Natural killer cell (primary cell): ENCODE data around the gene A4GALT. TPM values are rescaled to one million over a fixed set of nuclear protein-coding genes. Genes with fewer than 3 reads are reported as not detected.

Source experiments
- ATAC-seq, 3 donors: fragments of 150-1000 bp in 2 of 3; fragments of 200-7000 bp in 1 of 3; cut with Tn5 transposase; 1 replicate in 1 of 3; 2 replicates in 2 of 3; pipeline ENCODE4 v1.10.0; 2021; ENCODE audit warnings: mild to moderate bottlenecking in 2 of 3, moderate library complexity in 2 of 3
- DNase-seq, 2 donors: peaks; one replicate each; pipeline versions ENCODE4 v3.0.0 to v3.0.0-alpha.2; 2013 to 2021; ENCODE audit warnings: mixed read lengths in 1 of 2
- H3K27ac ChIP-seq: one replicate; pipeline ENCODE4 v1.5.1; 2013; ENCODE audit warnings: mild to moderate bottlenecking, low read length
- H3K27me3 ChIP-seq: one replicate; pipeline ENCODE4 v1.6.1; 2013; ENCODE audit warnings: low read length; ENCODE audit not compliant: control insufficient read depth, insufficient read depth
- H3K36me3 ChIP-seq: one replicate; pipeline ENCODE4 v1.6.1; 2013; ENCODE audit warnings: low read length; ENCODE audit not compliant: control insufficient read depth, insufficient read depth
- H3K4me1 ChIP-seq: one replicate; pipeline ENCODE4 v1.6.1; 2013; ENCODE audit warnings: low read length; ENCODE audit not compliant: control insufficient read depth, insufficient read depth
- H3K4me3 ChIP-seq: one replicate; pipeline ENCODE4 v1.5.1; 2013; ENCODE audit warnings: low read length
- H3K9me3 ChIP-seq: one replicate; pipeline ENCODE4 v1.6.1; 2013; ENCODE audit warnings: low read length; ENCODE audit not compliant: control insufficient read depth, insufficient read depth
- H3K27ac Mint-ChIP-seq, 2 donors: one replicate each; pipeline ENCODE4 v1.8.0; 2022; ENCODE audit warnings: mild to moderate bottlenecking in 2 of 2, mixed read lengths in 2 of 2, moderate library complexity in 1 of 2
- H3K27me3 Mint-ChIP-seq, 2 donors: one replicate each; pipeline ENCODE4 v1.8.0; 2022; ENCODE audit warnings: low read depth in 2 of 2, mixed read lengths in 2 of 2
- H3K36me3 Mint-ChIP-seq: one replicate; pipeline ENCODE4 v1.8.0; 2022; ENCODE audit warnings: mixed read lengths
- H3K4me1 Mint-ChIP-seq, 2 donors: one replicate each; pipeline ENCODE4 v1.8.0; 2022; ENCODE audit warnings: mixed read lengths in 2 of 2
- H3K4me3 Mint-ChIP-seq: one replicate; pipeline ENCODE4 v1.8.0; 2022; ENCODE audit warnings: mild to moderate bottlenecking, moderate library complexity, mixed read lengths
- H3K9me3 Mint-ChIP-seq, 2 donors: one replicate each; pipeline ENCODE4 v1.8.0; 2022; ENCODE audit warnings: mixed read lengths in 2 of 2
- CTCF ChIP-seq: fragments of 200-600 bp; IDR thresholded peaks from one replicate; pipeline ENCODE4 v1.8.0; 2022; ENCODE audit warnings: antibody characterized with exemption
- WGBS: methylation state at CpG from one replicate; pipeline ENCODE4 v1.1.7; 2013; ENCODE audit warnings: missing lambda C conversion rate; ENCODE audit not compliant: insufficient coverage; 5-methylcytosine and 5-hydroxymethylcytosine counted together
- intact Hi-C: fragments of 100-400 bp; cut with micrococcal nuclease; formaldehyde crosslinking; loops from one replicate; pipeline ENCODE4 v1.14.2; 2022
- total RNA-seq, 4 donors: library from RNA; stranded (reverse); fragments of 120-200 nt in 1 of 4; gene quantifications; one replicate each; pipeline versions ENCODE4 v1.2.3 to v1.2.4, GENCODE V29; 2013 to 2022

The A4GALT gene
- total RNA-seq, 3 donors from 2014 or later (not counting 1 experiment from before 2014, with no cell fraction given): 0.26 TPM; not detected in 2

- Histone ChIP-seq H3K27ac (no peak overlapping the region), H3K9me3 (no peaks in the 10 kb centered on the region), H3K27me3 (no peaks in the 10 kb centered on the region), H3K4me1 (peaks cover 5% of the 10 kb centered on the region), H3K36me3 (no peaks in the 10 kb centered on the region), H3K4me3 (no peak overlapping the region)
- intact Hi-C loops: no loop called here
- Mint-ChIP-seq H3K4me1 (peaks cover 0 to 5% of the 10 kb centered on the region in 2 donors), H3K4me3 (no peak overlapping the region), H3K36me3 (no peaks in the 10 kb centered on the region), H3K27me3 (no peaks in the 10 kb centered on the region), H3K27ac (no peak overlapping the region), H3K9me3 (no peaks in the 10 kb centered on the region)
- no peak for ATAC-seq
- 87% methylated on average over 14 of the region's 14 CpGs for WGBS
- DNase-seq: no peak
- no peak for TF ChIP-seq CTCF
Observed at GRCh38 chr22:42747701-42748513, 27.2 kb upstream of the A4GALT start.

GRCh38 chr22:42745118-42745517 is 24.4 kb upstream of the A4GALT start:
- no peak for ATAC-seq
- DNase-seq: no peak
- Mint-ChIP-seq H3K4me3 (no peak overlapping the region), H3K4me1 (peaks cover 0 to 5% of the 10 kb centered on the region in 2 donors), H3K36me3 (no peaks in the 10 kb centered on the region), H3K27me3 (no peaks in the 10 kb centered on the region), H3K27ac (no peak overlapping the region), H3K9me3 (no peaks in the 10 kb centered on the region)
- no peaks in the 10 kb centered on the region for H3K27me3 ChIP-seq
- H3K4me3 ChIP-seq: no peak overlapping the region
- intact Hi-C loops: no loop called here
- H3K4me1 ChIP-seq: no peaks in the 10 kb centered on the region
- no peaks in the 10 kb centered on the region for H3K9me3 ChIP-seq
- no peaks in the 10 kb centered on the region for H3K36me3 ChIP-seq
- H3K27ac ChIP-seq: no peak overlapping the region
- TF ChIP-seq CTCF: no peak
- WGBS: 89% methylated on average over 11 of the region's 11 CpGs

GRCh38 chr22:42743501-42743991 is 22.9 kb upstream of the A4GALT start:
- Mint-ChIP-seq H3K36me3 (no peaks in the 10 kb centered on the region), H3K4me1 (peaks cover 0 to 5% of the 10 kb centered on the region in 2 donors), H3K27me3 (no peaks in the 10 kb centered on the region), H3K9me3 (no peaks in the 10 kb centered on the region), H3K4me3 (no peak overlapping the region), H3K27ac (no peak overlapping the region)
- Histone ChIP-seq H3K4me1 (no peaks in the 10 kb centered on the region), H3K27me3 (no peaks in the 10 kb centered on the region), H3K9me3 (no peaks in the 10 kb centered on the region), H3K4me3 (no peak overlapping the region), H3K27ac (no peak overlapping the region), H3K36me3 (no peaks in the 10 kb centered on the region)
- intact Hi-C loops: no loop called here
- no peak for ATAC-seq
- 84% methylated on average over 9 of the region's 9 CpGs for WGBS
- TF ChIP-seq CTCF: no peak
- DNase-seq: no peak
